H1 (cell line): Measurements from ENCODE around the gene ADAMTS9. TPM values are rescaled to one million over a fixed set of nuclear protein-coding genes. Genes with fewer than 3 reads are reported as not detected.

Experiments used
- CTCF ChIA-PET: fragments of 300-600 bp; sonication (Branson Sonifier 250); formaldehyde crosslinking; loops from one replicate; lab custom pipeline; 2021; ENCODE audit not compliant: partially characterized antibody; lab: Charles Lee
- POLR2A ChIA-PET: fragments of 300-600 bp; sonication (Branson Sonifier 250); formaldehyde crosslinking; loops from one replicate; lab custom pipeline; 2021; ENCODE audit warnings: inconsistent platforms; ENCODE audit not compliant: partially characterized antibody; lab: Charles Lee
- DNase-seq, 2 experiments: peaks; one replicate each; pipeline versions ENCODE4 v3.0.0 to v3.0.0-alpha.2; 2010 to 2022; ENCODE audit warnings: low spot score in 2 of 2, low read depth in 1 of 2, mixed read lengths in 1 of 2
- FAIRE-seq: peaks from 2 replicates; lab custom pipeline; 2011; peaks lifted over from hg19 to GRCh38; lab: Jason Lieb, UNC
- H2AFZ ChIP-seq: 2 replicates; pipeline ENCODE4 v1.8.1; 2012; ENCODE audit warnings: low read length, inconsistent platforms
- H2AK5ac ChIP-seq: 2 replicates; pipeline ENCODE4 v1.6.1; 2013; ENCODE audit warnings: low read depth, low read length
- H2BK120ac ChIP-seq: replicated peaks from 2 replicates; pipeline ENCODE3; 2013; ENCODE audit warnings: low read depth, low read length, inconsistent platforms
- H2BK12ac ChIP-seq: 2 replicates; pipeline ENCODE4 v1.6.1; 2013; ENCODE audit warnings: low read depth, low read length
- H2BK15ac ChIP-seq: 2 replicates; pipeline ENCODE4 v1.6.1; 2013; ENCODE audit warnings: low read length
- H2BK20ac ChIP-seq: 2 replicates; pipeline ENCODE4 v1.6.1; 2013; ENCODE audit warnings: low read length
- H2BK5ac ChIP-seq: 2 replicates; pipeline ENCODE4 v1.6.1; 2013; ENCODE audit warnings: low read depth, low read length
- H3K14ac ChIP-seq: 2 replicates; pipeline ENCODE4 v1.6.1; 2013; ENCODE audit warnings: inconsistent platforms; ENCODE audit not compliant: insufficient read length
- H3K18ac ChIP-seq: 2 replicates; pipeline ENCODE4 v1.6.1; 2013; ENCODE audit warnings: low read length; ENCODE audit errors: extremely low read depth
- H3K23ac ChIP-seq: 2 replicates; pipeline ENCODE4 v1.6.1; 2013; ENCODE audit warnings: inconsistent platforms; ENCODE audit not compliant: insufficient read length
- H3K23me2 ChIP-seq: 2 replicates; pipeline ENCODE4 v1.6.1; 2013; ENCODE audit warnings: low read depth, low read length
- H3K27ac ChIP-seq: 2 replicates; pipeline ENCODE4 v1.6.1; 2011; ENCODE audit warnings: low read depth, low read length, inconsistent platforms
- H3K27me3 ChIP-seq, 4 experiments: replicated peaks in 1 of 4; 1 replicate in 1 of 4; 2 replicates in 3 of 4; pipeline versions ENCODE4 v1.6.1 to v1.8.1; 2011 to 2013; ENCODE audit warnings: low read length in 3 of 4, mild to moderate bottlenecking in 3 of 4, inconsistent platforms in 2 of 4, mixed read lengths in 2 of 4, moderate library complexity in 1 of 4; ENCODE audit not compliant: control insufficient read depth in 3 of 4, insufficient read depth in 3 of 4; ENCODE audit errors: extremely low read depth in 1 of 4
- H3K36me3 ChIP-seq, 4 experiments: 2 replicates each; pipeline versions ENCODE4 v1.6.1 to v1.8.1; 2011 to 2013; ENCODE audit warnings: mild to moderate bottlenecking in 4 of 4, low read length in 3 of 4, moderate library complexity in 2 of 4, control low read depth in 1 of 4, inconsistent platforms in 1 of 4; ENCODE audit not compliant: insufficient read depth in 4 of 4, control insufficient read depth in 2 of 4
- H3K4ac ChIP-seq: replicated peaks from 2 replicates; pipeline ENCODE3; 2013; ENCODE audit warnings: low read length, low read depth, mixed read lengths, inconsistent platforms; ENCODE audit not compliant: insufficient read length
- H3K4me1 ChIP-seq, 4 experiments: replicated peaks in 1 of 4; 1 replicate in 1 of 4; 2 replicates in 3 of 4; pipeline versions ENCODE4 v1.6.1 to v1.8.1; 2011 to 2013; ENCODE audit warnings: low read length in 3 of 4, inconsistent platforms in 2 of 4, mixed read lengths in 1 of 4; ENCODE audit not compliant: insufficient read depth in 4 of 4, control insufficient read depth in 3 of 4
- H3K4me2 ChIP-seq, 2 experiments: 2 replicates each; pipeline versions ENCODE4 v1.6.1 to v1.8.1; 2011 to 2013; ENCODE audit warnings: low read depth in 2 of 2, low read length in 2 of 2, control low read depth in 1 of 2, inconsistent platforms in 1 of 2, mild to moderate bottlenecking in 1 of 2; ENCODE audit not compliant: insufficient read depth in 1 of 2
- H3K4me3 ChIP-seq, 4 experiments: fragments of 200-600, 300-600 bp in 1 of 4; sonication (generic), shearing (Covaris generic), sonication (Bioruptor Twin) in 1 of 4; 2 replicates each; pipeline versions ENCODE4 v1.5.1 to v1.8.1; 2011 to 2016; ENCODE audit warnings: low read length in 4 of 4, low read depth in 3 of 4, control low read depth in 2 of 4, inconsistent platforms in 2 of 4, mild to moderate bottlenecking in 2 of 4, mixed read lengths in 1 of 4, moderate library complexity in 1 of 4; ENCODE audit not compliant: insufficient read depth in 2 of 4; ENCODE audit errors: extremely low read depth in 1 of 4
- H3K56ac ChIP-seq: replicated peaks from 2 replicates; pipeline ENCODE3; 2013; ENCODE audit warnings: low read depth, mild to moderate bottlenecking, mixed read lengths, low read length, inconsistent platforms; ENCODE audit not compliant: insufficient read length
- H3K79me1 ChIP-seq: 2 replicates; pipeline ENCODE4 v1.6.1; 2013; ENCODE audit warnings: low read depth, low read length, control low read depth
- H3K79me2 ChIP-seq, 2 experiments: 2 replicates each; pipeline versions ENCODE4 v1.6.1 to v1.8.1; 2012 to 2013; ENCODE audit warnings: low read length in 2 of 2, mild to moderate bottlenecking in 2 of 2, inconsistent platforms in 1 of 2; ENCODE audit not compliant: insufficient read depth in 2 of 2, control insufficient read depth in 1 of 2
- H3K9ac ChIP-seq, 4 experiments: replicated peaks in 1 of 4; 1 replicate in 1 of 4; 2 replicates in 3 of 4; pipeline versions ENCODE4 v1.6.1 to v1.8.1; 2011 to 2013; ENCODE audit warnings: low read depth in 3 of 4, low read length in 3 of 4, control low read depth in 2 of 4, mild to moderate bottlenecking in 2 of 4, moderate library complexity in 2 of 4, inconsistent platforms in 1 of 4; ENCODE audit errors: extremely low read depth in 1 of 4
- H3K9me3 ChIP-seq, 2 experiments: 2 replicates each; pipeline versions ENCODE4 v1.6.1 to v1.8.1; 2012 to 2013; ENCODE audit warnings: mild to moderate bottlenecking in 2 of 2, moderate library complexity in 2 of 2, control low read depth in 1 of 2, inconsistent platforms in 1 of 2, low read depth in 1 of 2, low read length in 1 of 2, mixed read lengths in 1 of 2; ENCODE audit not compliant: insufficient read depth in 2 of 2
- H4K20me1 ChIP-seq, 2 experiments: replicated peaks in 1 of 2; 2 replicates each; pipeline versions ENCODE3 to v1.8.1; 2011 to 2013; ENCODE audit warnings: inconsistent platforms in 2 of 2, low read length in 2 of 2, mild to moderate bottlenecking in 1 of 2; ENCODE audit not compliant: insufficient read depth in 2 of 2, control insufficient read depth in 1 of 2
- H4K5ac ChIP-seq: 2 replicates; pipeline ENCODE4 v1.6.1; 2013; ENCODE audit warnings: low read length, low read depth, mixed read lengths, inconsistent platforms; ENCODE audit not compliant: insufficient read length
- H4K8ac ChIP-seq: 2 replicates; pipeline ENCODE4 v1.8.0; 2013; ENCODE audit warnings: mild to moderate bottlenecking, moderate library complexity, low read length, inconsistent platforms; ENCODE audit not compliant: insufficient read depth; ENCODE audit errors: extremely low read depth
- H4K91ac ChIP-seq: replicated peaks from 2 replicates; pipeline ENCODE3; 2013; ENCODE audit warnings: low read length, mixed read lengths, inconsistent platforms; ENCODE audit not compliant: insufficient read length
- POLR2A ChIP-seq, 2 experiments: IDR thresholded peaks; 1 replicate in 1 of 2; 2 replicates in 1 of 2; pipeline ENCODE4 v1.6.1; 2011; ENCODE audit warnings: low read depth in 2 of 2, low read length in 2 of 2, mild to moderate bottlenecking in 2 of 2; ENCODE audit errors: control extremely low read depth in 1 of 2
- TAF7 ChIP-seq: optimal IDR thresholded peaks from 2 replicates; pipeline ENCODE3; 2011; ENCODE audit warnings: low read depth, mild to moderate bottlenecking, inconsistent platforms, low read length, moderate library complexity, borderline replicate concordance
- WGBS, 2 experiments: shearing (Covaris generic) in 1 of 2; methylation state at CpG; one replicate each; pipeline versions ENCODE4 v1.1.6 to v1.1.7; 2013 to 2015; ENCODE audit warnings: low lambda C conversion rate in 2 of 2, mixed read lengths in 2 of 2, inconsistent platforms in 1 of 2, low coverage in 1 of 2, missing lambda C conversion rate in 1 of 2; ENCODE audit not compliant: insufficient replicate concordance in 2 of 2, insufficient coverage in 1 of 2, insufficient read length in 1 of 2; ENCODE audit errors: extremely low coverage in 1 of 2, missing lambda C conversion rate in 1 of 2; 5-methylcytosine and 5-hydroxymethylcytosine counted together
- polyA plus RNA-seq, 7 experiments: library from polyadenylated mRNA; depleted of rRNA in 3 of 7; stranded (reverse) in 5 of 7; unstranded in 2 of 7; fragments of >200 nt in 5 of 7; fragments of 200-250 nt in 2 of 7; gene quantifications; 1 replicate in 5 of 7; 2 replicates in 1 of 7; 4 replicates in 1 of 7; pipeline versions ENCODE4 v1.2.1 to v1.2.3, GENCODE V29; 2011 to 2013; ENCODE audit warnings: missing spikeins in 2 of 7, mixed read lengths in 2 of 7
- total RNA-seq: library from RNA; stranded (reverse); fragmentation: NEBNext Ultra II Directional; extraction: Animal tissue kit (Norgen Biotek cat#: 25700); gene quantifications from 2 replicates; pipeline ENCODE4 v1.2.1, GENCODE V29; 2021

The ADAMTS9 gene
- total and polyA plus RNA-seq, 2 of the 8 experiments (the other 6 are each of a cell fraction or from before 2014, with no cell fraction given), result 0.20 to 0.41 TPM

DNA sequence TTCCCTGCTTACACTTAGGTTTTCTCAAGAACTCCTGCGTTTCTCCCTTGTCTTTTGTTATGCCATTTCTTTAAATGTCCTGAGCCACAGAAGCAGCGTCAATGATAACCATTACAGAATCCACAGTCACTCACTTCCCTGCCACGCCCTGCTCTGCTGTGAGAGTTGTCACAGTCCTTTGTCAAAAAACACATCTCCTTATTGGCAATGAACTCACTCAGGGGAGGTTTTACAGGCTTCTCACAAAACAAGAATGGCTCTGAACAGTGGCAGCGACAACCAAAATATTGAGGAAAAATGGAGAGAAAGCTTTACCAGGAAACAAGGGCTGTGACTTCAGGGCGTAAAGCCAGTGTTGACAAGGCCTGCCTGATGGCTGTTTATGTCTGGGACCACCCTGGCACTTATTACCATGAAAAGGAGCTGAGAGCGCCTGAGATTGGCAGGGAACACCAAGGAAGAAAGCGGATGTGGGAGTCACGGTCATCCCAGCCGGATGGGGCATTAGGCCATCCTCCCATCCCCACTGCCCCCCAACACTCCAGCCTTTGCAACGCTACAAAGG, 111.5 kb downstream of the ADAMTS9 start:
- Histone ChIP-seq H3K56ac (no peak overlapping the region), H3K4me3 (no peak overlapping the region), H3K27ac (no peak overlapping the region), H2AFZ (no peak overlapping the region), H3K9me3 (no peaks in the 10 kb centered on the region), H3K23ac (no peak overlapping the region), H3K18ac (0 out of 2 replicates have a peak overlapping the region, but pooled peaks have one; percentile 9), H4K20me1 (no peaks in the 10 kb centered on the region), H3K27me3 (no peaks in the 10 kb centered on the region), H3K14ac (no peak overlapping the region), H3K4me1 (peaks cover 0 to 5% (median 0%) of the 10 kb centered on the region in 4 experiments; a peak in 2 of 7 replicates), H2BK20ac (no peak overlapping the region), H3K9ac (no peak overlapping the region), H3K4ac (no peak overlapping the region), H3K4me2 (no peak overlapping the region), H2AK5ac (no peak overlapping the region), H2BK120ac (no peak overlapping the region), H4K5ac (no peak overlapping the region), H4K91ac (no peak overlapping the region), H2BK5ac (no peak overlapping the region), H3K23me2 (no peaks in the 10 kb centered on the region), H3K79me2 (no peaks in the 10 kb centered on the region), H4K8ac (no peak overlapping the region), H3K79me1 (no peaks in the 10 kb centered on the region), H2BK12ac (no peak overlapping the region), H2BK15ac (no peak overlapping the region), H3K36me3 (no peaks in the 10 kb centered on the region)
- FAIRE-seq (no peak), DNase-seq (no peak)
- POLR2A ChIA-PET, result no interaction called here
- WGBS, 2 experiments, result 81% methylated on average over 10 of the region's 10 CpGs; no CpG with 5 or more reads in 1 of the 2 experiments
- CTCF ChIA-PET, result interaction anchor here (0.9 to 4.4 kb wide), 24 partner anchors 9 to 652 kb away, joined by 3 to 37 read pairs (median 5); no protein-coding TSS in a partner anchor
- no peak for TF ChIP-seq POLR2A (IDR thresholded peaks at IDR 0.05; ENCODE audit: control extremely low read depth in 1 of 2, low read depth in 2 of 2, low read length in 2 of 2)
- TF ChIP-seq TAF7, result no peak
